GM21619 (cell line): Measurements from ENCODE around the gene GBGT1.

Experiments used
- ATAC-seq: cut with Tn5 transposase; IDR thresholded peaks from one replicate; pipeline ENCODE4 v1.9.1; 2021; ENCODE audit not compliant: unreplicated experiment

The GBGT1 gene

GRCh38 chr9:133128152-133128551, 35.6 kb downstream of the GBGT1 start:
- ATAC-seq: no peak

- ATAC-seq: no peak
Observed at GRCh38 chr9:133127340-133127981, 36.3 kb downstream of the GBGT1 start.

GRCh38 chr9:133126697-133127339, 36.9 kb downstream of the GBGT1 start:
- ATAC-seq: no peak

GRCh38 chr9:133125941-133126696, 37.6 kb downstream of the GBGT1 start:
- ATAC-seq: no peak

GRCh38 chr9:133124907-133125275, 38.8 kb downstream of the GBGT1 start:
- ATAC-seq: no peak

- ATAC-seq: no peak
Observed at GRCh38 chr9:133124123-133124906, 39.4 kb downstream of the GBGT1 start.

GRCh38 chr9:133122935-133123611, 40.6 kb downstream of the GBGT1 start:
- no peak for ATAC-seq

- no peak for ATAC-seq
Observed at GRCh38 chr9:133122605-133122934, 41.1 kb downstream of the GBGT1 start.

- ATAC-seq: no peak
Observed at GRCh38 chr9:133121915-133122550, 41.7 kb downstream of the GBGT1 start.

- ATAC-seq: peak; percentile 57
Observed at GRCh38 chr9:133121198-133121914, 42.4 kb downstream of the GBGT1 start, which contains the start of gene RALGDS. Gene RALGDS (minus strand): TSS chr9:133121240. CDS start chr9:133121154, 86 bp downstream.

GRCh38 chr9:133120501-133121197, 43.1 kb downstream of the GBGT1 start:
- ATAC-seq: no peak

GRCh38 chr9:133119846-133120500, 43.7 kb downstream of the GBGT1 start:
- no peak for ATAC-seq

GRCh38 chr9:133119103-133119845, 44.4 kb downstream of the GBGT1 start:
- no peak for ATAC-seq

- no peak for ATAC-seq
Observed at GRCh38 chr9:133118568-133118967, 45.1 kb downstream of the GBGT1 start.

GRCh38 chr9:133118179-133118520, 45.6 kb downstream of the GBGT1 start:
- ATAC-seq: no peak

GRCh38 chr9:133117271-133118178, 46.2 kb downstream of the GBGT1 start:
- ATAC-seq: no peak
